AG08396 (cell line): ENCODE measurements around the gene OR10A2.
"Not testable (repeated sequence)": the region's sequence is repeated elsewhere in the genome, so short reads cannot be mapped to it uniquely, and the experiment has no call there.

Source experiments
- DNase-seq: peaks from one replicate; pipeline ENCODE4 v3.0.0; 2012; ENCODE audit warnings: low spot score, mixed read lengths

OR10A2 gene

GRCh38 chr11:6887711-6888110 is 24.9 kb downstream of the OR10A2 start:
- not testable (repeated sequence) for DNase-seq

- no peak for DNase-seq
Observed at GRCh38 chr11:6888830-6889229, 26.0 kb downstream of the OR10A2 start.

- no peak for DNase-seq
Observed at GRCh38 chr11:6889835-6890234, 27.0 kb downstream of the OR10A2 start.

GRCh38 chr11:6892400-6892799 is 29.5 kb downstream of the OR10A2 start, which contains the start of gene OR2D2:
Gene OR2D2 (minus strand): TSS chr11:6892500. CDS start chr11:6892500, 0 bp downstream.
- DNase-seq = no peak

- no peak for DNase-seq
Observed at GRCh38 chr11:6894097-6894496, 31.2 kb downstream of the OR10A2 start.

- DNase-seq = no peak
Observed at GRCh38 chr11:6895010-6895409, 32.2 kb downstream of the OR10A2 start.

- DNase-seq = no peak
Observed at GRCh38 chr11:6898911-6899310, 36.1 kb downstream of the OR10A2 start.

GRCh38 chr11:6900327-6900999 is 37.6 kb downstream of the OR10A2 start:
- no peak for DNase-seq

- not testable (repeated sequence) for DNase-seq
Observed at GRCh38 chr11:6904804-6905203, 41.9 kb downstream of the OR10A2 start.

GRCh38 chr11:6911378-6911777 is 48.5 kb downstream of the OR10A2 start:
- DNase-seq = no peak

- peak; percentile 6 for DNase-seq
Observed at GRCh38 chr11:6911948-6912347, 49.1 kb downstream of the OR10A2 start.

- DNase-seq = no peak
Observed at GRCh38 chr11:6919698-6920097, 56.8 kb downstream of the OR10A2 start.

GRCh38 chr11:6920702-6921101 is 57.8 kb downstream of the OR10A2 start, which contains the start of gene OR2D3:
Gene OR2D3 (plus strand): TSS chr11:6921002. CDS start chr11:6921002, 0 bp downstream.
- DNase-seq = no peak
